NCI-H1105 (cell line): ENCODE results near the gene TMEM39A.

Source experiments
- DNase-seq: peaks from one replicate; lab custom pipeline; 2025; lab: John Stamatoyannopoulos, UW

TMEM39A gene

GRCh38 chr3:119400466-119400865 lies 62.9 kb downstream of the TMEM39A start:
- DNase-seq, result no peak

- no peak for DNase-seq
Measured at GRCh38 chr3:119396870-119397269, 66.5 kb downstream of the TMEM39A start.

GRCh38 chr3:119395923-119396358 lies 67.5 kb downstream of the TMEM39A start:
- DNase-seq, result no peak

- no peak for DNase-seq
Measured at GRCh38 chr3:119388577-119388976, 74.8 kb downstream of the TMEM39A start.

GRCh38 chr3:119382134-119382533 lies 81.3 kb downstream of the TMEM39A start:
- DNase-seq, result no peak

- DNase-seq, result peak; percentile 17
Measured at GRCh38 chr3:119380697-119381096, 82.7 kb downstream of the TMEM39A start.
